ENCODE data around the gene PTPRT. TPM values are rescaled to one million over a fixed set of nuclear protein-coding genes. Genes with fewer than 3 reads are reported as not detected.

The PTPRT gene
- total RNA-seq, 2 donors from 2014 or later = not detected

- no peak overlapping the region for H3K27ac ChIP-seq
- no peaks in the 10 kb centered on the region for H3K9me3 ChIP-seq
- TF ChIP-seq, protein P1, sequence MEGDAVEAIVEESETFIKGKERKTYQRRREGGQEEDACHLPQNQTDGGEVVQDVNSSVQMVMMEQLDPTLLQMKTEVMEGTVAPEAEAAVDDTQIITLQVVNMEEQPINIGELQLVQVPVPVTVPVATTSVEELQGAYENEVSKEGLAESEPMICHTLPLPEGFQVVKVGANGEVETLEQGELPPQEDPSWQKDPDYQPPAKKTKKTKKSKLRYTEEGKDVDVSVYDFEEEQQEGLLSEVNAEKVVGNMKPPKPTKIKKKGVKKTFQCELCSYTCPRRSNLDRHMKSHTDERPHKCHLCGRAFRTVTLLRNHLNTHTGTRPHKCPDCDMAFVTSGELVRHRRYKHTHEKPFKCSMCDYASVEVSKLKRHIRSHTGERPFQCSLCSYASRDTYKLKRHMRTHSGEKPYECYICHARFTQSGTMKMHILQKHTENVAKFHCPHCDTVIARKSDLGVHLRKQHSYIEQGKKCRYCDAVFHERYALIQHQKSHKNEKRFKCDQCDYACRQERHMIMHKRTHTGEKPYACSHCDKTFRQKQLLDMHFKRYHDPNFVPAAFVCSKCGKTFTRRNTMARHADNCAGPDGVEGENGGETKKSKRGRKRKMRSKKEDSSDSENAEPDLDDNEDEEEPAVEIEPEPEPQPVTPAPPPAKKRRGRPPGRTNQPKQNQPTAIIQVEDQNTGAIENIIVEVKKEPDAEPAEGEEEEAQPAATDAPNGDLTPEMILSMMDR (IDR thresholded peaks at IDR 0.05) = no peak
- no peaks in the 10 kb centered on the region for H3K4me1 ChIP-seq (ENCODE audit: control insufficient read depth in 1 of 2, low read depth in 2 of 2)
- no peaks in the 10 kb centered on the region for H3K36me3 ChIP-seq
- ATAC-seq (ENCODE audit: insufficient number of reproducible peaks, low FRiP score, low read depth) = no peak
- DNase-seq (ENCODE audit: low spot score) = no peak
- no peak overlapping the region for H3K4me3 ChIP-seq
- H3K27me3 ChIP-seq (replicated peaks; ENCODE audit: insufficient read depth) = no peaks in the 10 kb centered on the region
These were observed 985.5 kb downstream of the PTPRT start for GRCh38 chr20:42204109-42204660.

DNA sequence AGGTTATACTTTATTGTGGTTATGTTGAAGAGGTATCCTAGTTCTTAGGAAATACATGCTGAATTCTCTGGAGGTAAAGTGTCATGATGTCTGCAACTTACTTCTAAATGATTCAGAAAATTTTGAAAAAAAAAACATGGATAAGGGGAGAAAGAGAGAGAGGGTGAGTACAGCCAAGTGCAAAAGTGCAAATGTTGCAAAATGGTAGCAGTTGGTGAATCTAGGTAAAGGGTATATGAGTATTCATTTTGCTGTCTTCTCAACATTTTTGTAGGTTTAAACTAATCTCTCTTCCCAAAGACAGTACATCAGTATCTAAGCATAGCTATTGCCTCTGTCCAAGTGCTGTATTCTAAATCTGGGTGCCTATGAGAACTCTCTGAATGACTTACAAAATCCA lies 992.1 kb downstream of the PTPRT start:
- TF ChIP-seq, protein P1 (IDR thresholded peaks at IDR 0.05) = no peak
- Histone ChIP-seq H3K4me1 (ENCODE audit: control insufficient read depth in 1 of 2, low read depth in 2 of 2) (no peaks in the 10 kb centered on the region), H3K36me3 (no peaks in the 10 kb centered on the region), H3K27ac (no peak overlapping the region), H3K9me3 (no peaks in the 10 kb centered on the region), H3K27me3 (replicated peaks; ENCODE audit: insufficient read depth) (no peaks in the 10 kb centered on the region), H3K4me3 (no peak overlapping the region)
- no peak for DNase-seq (ENCODE audit: low spot score)
- no peak for ATAC-seq (ENCODE audit: insufficient number of reproducible peaks, low FRiP score, low read depth)

GRCh38 chr20:42193119-42193518 lies 996.6 kb downstream of the PTPRT start:
- H3K4me1 ChIP-seq (ENCODE audit: control insufficient read depth in 1 of 2, low read depth in 2 of 2) = no peaks in the 10 kb centered on the region
- H3K27ac ChIP-seq = no peak overlapping the region
- H3K36me3 ChIP-seq = no peaks in the 10 kb centered on the region
- ATAC-seq (ENCODE audit: insufficient number of reproducible peaks, low FRiP score, low read depth) (no peak), DNase-seq (ENCODE audit: low spot score) (no peak)
- no peak overlapping the region for H3K4me3 ChIP-seq
- no peaks in the 10 kb centered on the region for H3K9me3 ChIP-seq
- H3K27me3 ChIP-seq (replicated peaks; ENCODE audit: insufficient read depth) = no peaks in the 10 kb centered on the region
- TF ChIP-seq, protein P1 (IDR thresholded peaks at IDR 0.05) = no peak

DNA sequence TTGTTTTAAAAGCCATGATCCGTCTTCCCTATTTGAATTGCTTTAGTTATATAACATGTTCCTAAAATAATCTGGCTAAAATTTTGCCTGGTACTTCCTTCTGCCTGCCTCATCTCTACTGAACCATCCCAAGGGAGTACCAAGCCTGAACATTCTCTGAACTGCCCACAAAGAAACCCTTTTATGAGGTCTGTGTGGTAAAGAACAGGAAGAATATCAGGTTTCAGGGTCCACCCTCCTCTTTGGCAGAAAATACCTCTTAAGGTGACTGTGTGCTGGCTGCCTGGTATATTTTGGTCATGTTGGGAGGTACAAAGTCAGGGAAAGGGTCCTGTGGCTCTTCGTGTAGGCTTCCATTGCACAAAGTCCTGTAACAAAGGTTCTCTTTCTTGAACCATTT lies 997.4 kb downstream of the PTPRT start:
- TF ChIP-seq, protein P1 (IDR thresholded peaks at IDR 0.05) = no peak
- H3K4me1 ChIP-seq (ENCODE audit: control insufficient read depth in 1 of 2, low read depth in 2 of 2) = no peaks in the 10 kb centered on the region
- DNase-seq (ENCODE audit: low spot score) (no peak), ATAC-seq (ENCODE audit: insufficient number of reproducible peaks, low FRiP score, low read depth) (no peak)
- H3K36me3 ChIP-seq = no peaks in the 10 kb centered on the region
- no peak overlapping the region for H3K27ac ChIP-seq
- no peaks in the 10 kb centered on the region for H3K9me3 ChIP-seq
- no peaks in the 10 kb centered on the region for H3K27me3 ChIP-seq (replicated peaks; ENCODE audit: insufficient read depth)
- no peak overlapping the region for H3K4me3 ChIP-seq

DNA sequence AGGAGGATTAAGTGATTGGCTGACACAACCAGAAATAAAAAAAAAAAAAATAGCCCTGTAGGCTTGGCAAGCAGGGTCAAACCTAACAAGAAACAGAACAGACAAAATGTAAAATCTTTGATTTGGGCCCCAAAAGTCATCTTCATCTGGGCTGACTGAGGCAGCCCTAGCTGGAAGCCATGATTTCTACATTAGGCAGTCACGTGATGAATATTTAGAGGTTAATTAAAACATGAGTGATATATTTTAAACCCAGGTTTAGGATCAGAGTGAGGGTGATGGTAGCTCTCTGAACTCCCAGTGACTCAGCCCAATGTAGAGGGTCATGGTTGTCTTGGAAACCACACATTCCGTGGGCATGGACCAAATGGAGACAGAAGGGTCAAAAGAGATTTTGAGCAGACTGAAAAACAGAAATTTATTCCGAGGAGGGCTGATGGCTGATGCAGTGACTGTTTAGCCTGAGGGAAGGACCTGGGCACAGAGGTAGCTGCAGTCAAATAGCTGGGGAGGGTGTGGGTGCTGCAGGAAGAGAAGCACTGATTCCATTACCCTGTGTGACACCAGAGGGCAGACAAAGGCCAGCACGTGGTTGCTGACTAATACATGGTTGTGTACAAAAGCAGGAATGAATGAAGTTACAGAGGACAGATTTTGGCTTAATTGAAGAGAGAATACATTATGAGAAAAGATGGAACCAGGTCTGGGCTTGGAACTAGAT lies 998.4 kb downstream of the PTPRT start:
- no peak overlapping the region for H3K27ac ChIP-seq
- no peaks in the 10 kb centered on the region for H3K4me1 ChIP-seq (ENCODE audit: control insufficient read depth in 1 of 2, low read depth in 2 of 2)
- no peak for ATAC-seq (ENCODE audit: insufficient number of reproducible peaks, low FRiP score, low read depth)
- H3K27me3 ChIP-seq (replicated peaks; ENCODE audit: insufficient read depth) = no peaks in the 10 kb centered on the region
- no peaks in the 10 kb centered on the region for H3K36me3 ChIP-seq
- TF ChIP-seq, protein P1 (IDR thresholded peaks at IDR 0.05) = no peak
- no peak for DNase-seq (ENCODE audit: low spot score)
- H3K4me3 ChIP-seq = no peak overlapping the region
- H3K9me3 ChIP-seq = no peaks in the 10 kb centered on the region
